A549 (cell line): ENCODE results near the gene SRM.

Experiments used
- CBX8 ChIP-seq: fragments of 200-600 bp; sonication (generic); IDR thresholded peaks from 2 replicates; pipeline ENCODE4 v1.6.1; 2016
- EHMT2 ChIP-seq: fragments of 200-600 bp; sonication (generic); IDR thresholded peaks from 2 replicates; pipeline ENCODE4 v1.6.1; 2016; ENCODE audit warnings: antibody characterized with exemption, low read depth, mild to moderate bottlenecking, moderate library complexity
- EP300 ChIP-seq, 2 experiments: fragments of >200 bp; sonication (Bioruptor Twin); formaldehyde crosslinking; IDR thresholded peaks; 2 replicates in 1 of 2; 3 replicates in 1 of 2; pipeline ENCODE4 v1.6.1; 2016 to 2017
- HDAC2 ChIP-seq: fragments of 200-600 bp; sonication (generic); IDR thresholded peaks from 2 replicates; pipeline ENCODE4 v1.6.1; 2016
- NPAS2 ChIP-seq: fragments of 250-450 bp; sonication (Bioruptor Pico); IDR thresholded peaks from 2 replicates; pipeline ENCODE4 v1.8.0; 2022; ENCODE audit warnings: mild to moderate bottlenecking, moderate library complexity, borderline replicate concordance
- RNF2 ChIP-seq: fragments of 200-600 bp; sonication (generic); IDR thresholded peaks from 2 replicates; pipeline ENCODE4 v1.6.1; 2016; ENCODE audit warnings: low read depth, mild to moderate bottlenecking, antibody characterized with exemption, moderate library complexity, borderline replicate concordance
- TF ChIP-seq, protein P1 (sequence below): fragments of >200 bp; sonication (Bioruptor Twin); formaldehyde crosslinking; IDR thresholded peaks from 3 replicates; pipeline ENCODE4 v1.5.1; 2016

DNA sequence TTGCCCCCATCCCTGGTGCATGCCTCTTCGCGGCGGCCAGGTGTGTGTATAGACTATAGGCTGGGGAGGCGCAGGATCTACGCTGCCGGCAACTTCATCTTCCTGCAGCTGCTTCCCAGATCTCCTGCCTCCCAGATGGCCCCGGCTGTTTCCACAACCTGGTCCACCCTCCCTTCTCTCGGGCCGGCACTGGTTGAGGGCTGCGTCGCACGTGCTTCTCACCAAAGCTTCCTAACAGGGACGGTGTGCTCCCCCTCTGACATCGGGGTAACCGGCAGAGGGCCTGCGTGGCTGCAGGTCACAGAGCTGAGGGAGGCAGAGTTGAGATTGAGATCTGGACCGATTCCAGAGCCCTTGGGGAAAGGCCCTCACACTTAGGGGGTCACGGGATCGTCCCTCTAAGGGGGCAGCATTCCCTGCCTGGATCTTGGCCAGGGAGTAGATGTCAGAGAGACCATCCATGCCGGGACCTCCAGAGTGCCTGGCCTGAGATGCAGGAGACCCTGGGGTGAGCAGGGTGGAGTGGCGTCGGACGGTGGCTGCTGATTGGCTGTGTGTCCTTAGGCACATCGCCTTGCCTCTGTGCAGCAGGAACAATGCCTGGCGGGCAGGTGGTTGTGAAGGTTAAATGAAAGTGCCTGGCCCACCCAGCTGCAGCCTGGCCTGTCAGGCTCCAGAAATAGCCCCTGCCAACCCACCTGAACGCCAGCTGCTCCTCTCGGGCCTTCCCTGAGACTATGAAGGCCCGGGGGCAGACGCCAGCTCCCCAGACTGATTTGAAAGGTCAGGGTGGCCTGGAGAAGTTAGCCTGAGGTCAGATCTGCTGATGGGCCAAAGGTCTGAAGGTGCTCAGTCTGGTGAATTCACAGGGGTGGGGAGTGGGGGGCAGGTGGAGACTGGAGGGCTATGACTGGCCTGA lies 6.7 kb downstream of the SRM start:
- TF ChIP-seq, protein P1, sequence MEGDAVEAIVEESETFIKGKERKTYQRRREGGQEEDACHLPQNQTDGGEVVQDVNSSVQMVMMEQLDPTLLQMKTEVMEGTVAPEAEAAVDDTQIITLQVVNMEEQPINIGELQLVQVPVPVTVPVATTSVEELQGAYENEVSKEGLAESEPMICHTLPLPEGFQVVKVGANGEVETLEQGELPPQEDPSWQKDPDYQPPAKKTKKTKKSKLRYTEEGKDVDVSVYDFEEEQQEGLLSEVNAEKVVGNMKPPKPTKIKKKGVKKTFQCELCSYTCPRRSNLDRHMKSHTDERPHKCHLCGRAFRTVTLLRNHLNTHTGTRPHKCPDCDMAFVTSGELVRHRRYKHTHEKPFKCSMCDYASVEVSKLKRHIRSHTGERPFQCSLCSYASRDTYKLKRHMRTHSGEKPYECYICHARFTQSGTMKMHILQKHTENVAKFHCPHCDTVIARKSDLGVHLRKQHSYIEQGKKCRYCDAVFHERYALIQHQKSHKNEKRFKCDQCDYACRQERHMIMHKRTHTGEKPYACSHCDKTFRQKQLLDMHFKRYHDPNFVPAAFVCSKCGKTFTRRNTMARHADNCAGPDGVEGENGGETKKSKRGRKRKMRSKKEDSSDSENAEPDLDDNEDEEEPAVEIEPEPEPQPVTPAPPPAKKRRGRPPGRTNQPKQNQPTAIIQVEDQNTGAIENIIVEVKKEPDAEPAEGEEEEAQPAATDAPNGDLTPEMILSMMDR: no peak
- TF ChIP-seq EP300 (IDR thresholded peaks at IDR 0.05): no peak
- no peak for TF ChIP-seq EHMT2
- TF ChIP-seq RNF2: no peak
- no peak for TF ChIP-seq CBX8
- TF ChIP-seq NPAS2 (CRISPR knock-in tag): no peak
- TF ChIP-seq HDAC2: no peak
